ENCODE measurements around the gene TMEM89. TPM values are rescaled to one million over a fixed set of nuclear protein-coding genes. Genes with fewer than 3 reads are reported as not detected.

Gene TMEM89
- total and polyA plus RNA-seq, 5 donors from 2014 or later, result not detected

GRCh38 chr3:48588230-48588629, 33.3 kb downstream of the TMEM89 start:
- no peaks in the 10 kb centered on the region for H3K36me3 ChIP-seq (ENCODE audit: control insufficient read depth, insufficient read depth, low read length)
- DNase-seq (no peak), ATAC-seq (ENCODE audit: low read depth in 2 of 2) (no peak)
- H3K27ac ChIP-seq (ENCODE audit: insufficient read depth, low read length, poor library complexity, severe bottlenecking), result no peak overlapping the region
- H3K9me3 ChIP-seq (ENCODE audit: control insufficient read depth in 2 of 2, low read length in 2 of 2), result no peaks in the 10 kb centered on the region
- Mint-ChIP-seq H3K4me1 (peaks cover 0 to 3% (median 0%) of the 10 kb centered on the region in 4 donors), H3K27ac (no peak overlapping the region), H3K27me3 (peaks cover 28% of the 10 kb centered on the region), H3K9me3 (no peaks in the 10 kb centered on the region), H3K36me3 (no peaks in the 10 kb centered on the region), H3K4me3 (no peak overlapping the region)
- H3K27me3 ChIP-seq (ENCODE audit: control insufficient read depth, insufficient read depth, low read length), result no peaks in the 10 kb centered on the region
- no peaks in the 10 kb centered on the region for H3K4me1 ChIP-seq (ENCODE audit: control insufficient read depth, insufficient read depth, low read length, poor library complexity, severe bottlenecking)
- H3K4me3 ChIP-seq (ENCODE audit: low read depth, low read length), result no peak overlapping the region

- peaks cover 0 to under 1% (median 0%) of the 10 kb centered on the region in 4 donors for H3K4me1 Mint-ChIP-seq
- H3K27ac ChIP-seq (ENCODE audit: insufficient read depth, low read length, poor library complexity, severe bottlenecking), result no peak overlapping the region
- H3K36me3 Mint-ChIP-seq, result no peaks in the 10 kb centered on the region
- H3K9me3 Mint-ChIP-seq, result no peaks in the 10 kb centered on the region
- peaks cover 28% of the 10 kb centered on the region for H3K27me3 Mint-ChIP-seq
- H3K27me3 ChIP-seq (ENCODE audit: control insufficient read depth, insufficient read depth, low read length), result no peaks in the 10 kb centered on the region
- no peaks in the 10 kb centered on the region for H3K4me1 ChIP-seq (ENCODE audit: control insufficient read depth, insufficient read depth, low read length, poor library complexity, severe bottlenecking)
- H3K4me3 ChIP-seq (ENCODE audit: low read depth, low read length), result no peak overlapping the region
- H3K27ac Mint-ChIP-seq, result no peak overlapping the region
- no peak for DNase-seq
- H3K9me3 ChIP-seq (ENCODE audit: control insufficient read depth in 2 of 2, low read length in 2 of 2), result no peaks in the 10 kb centered on the region
- H3K36me3 ChIP-seq (ENCODE audit: control insufficient read depth, insufficient read depth, low read length), result no peaks in the 10 kb centered on the region
- H3K4me3 Mint-ChIP-seq, result no peak overlapping the region
- no peak for ATAC-seq (ENCODE audit: low read depth in 2 of 2)
Measured at GRCh38 chr3:48587686-48588085, 33.9 kb downstream of the TMEM89 start.

- Histone ChIP-seq H3K4me1 (ENCODE audit: control insufficient read depth, insufficient read depth, low read length, poor library complexity, severe bottlenecking) (no peaks in the 10 kb centered on the region), H3K27me3 (ENCODE audit: control insufficient read depth, insufficient read depth, low read length) (no peaks in the 10 kb centered on the region), H3K27ac (ENCODE audit: insufficient read depth, low read length, poor library complexity, severe bottlenecking) (no peak overlapping the region), H3K4me3 (ENCODE audit: low read depth, low read length) (no peak overlapping the region), H3K36me3 (ENCODE audit: control insufficient read depth, insufficient read depth, low read length) (no peaks in the 10 kb centered on the region), H3K9me3 (ENCODE audit: control insufficient read depth in 2 of 2, low read length in 2 of 2) (no peaks in the 10 kb centered on the region)
- Mint-ChIP-seq H3K36me3 (no peaks in the 10 kb centered on the region), H3K27ac (no peak overlapping the region), H3K27me3 (peaks cover 21% of the 10 kb centered on the region), H3K4me1 (no peaks in the 10 kb centered on the region), H3K4me3 (no peak overlapping the region), H3K9me3 (no peaks in the 10 kb centered on the region)
- no peak for ATAC-seq (ENCODE audit: low read depth in 2 of 2)
- no peak for DNase-seq
Measured at GRCh38 chr3:48585411-48585810, 36.2 kb downstream of the TMEM89 start.

- H3K27me3 ChIP-seq (ENCODE audit: control insufficient read depth, insufficient read depth, low read length), result peaks cover 2% of the 10 kb centered on the region
- H3K4me3 Mint-ChIP-seq, result no peak overlapping the region
- no peak for DNase-seq
- H3K27me3 Mint-ChIP-seq, result peaks cover 19% of the 10 kb centered on the region
- H3K9me3 Mint-ChIP-seq, result no peaks in the 10 kb centered on the region
- no peaks in the 10 kb centered on the region for H3K4me1 ChIP-seq (ENCODE audit: control insufficient read depth, insufficient read depth, low read length, poor library complexity, severe bottlenecking)
- H3K9me3 ChIP-seq (ENCODE audit: control insufficient read depth in 2 of 2, low read length in 2 of 2), result no peaks in the 10 kb centered on the region
- no peak overlapping the region for H3K27ac ChIP-seq (ENCODE audit: insufficient read depth, low read length, poor library complexity, severe bottlenecking)
- H3K36me3 ChIP-seq (ENCODE audit: control insufficient read depth, insufficient read depth, low read length), result no peaks in the 10 kb centered on the region
- H3K4me3 ChIP-seq (ENCODE audit: low read depth, low read length), result no peak overlapping the region
- no peaks in the 10 kb centered on the region for H3K4me1 Mint-ChIP-seq
- no peak overlapping the region for H3K27ac Mint-ChIP-seq
- no peaks in the 10 kb centered on the region for H3K36me3 Mint-ChIP-seq
- ATAC-seq (ENCODE audit: low read depth in 2 of 2), result no peak
Measured at GRCh38 chr3:48584836-48585235, 36.7 kb downstream of the TMEM89 start.

- H3K36me3 Mint-ChIP-seq, result no peaks in the 10 kb centered on the region
- no peaks in the 10 kb centered on the region for H3K4me1 Mint-ChIP-seq
- H3K27ac ChIP-seq (ENCODE audit: insufficient read depth, low read length, poor library complexity, severe bottlenecking), result no peak overlapping the region
- peaks cover 2% of the 10 kb centered on the region for H3K27me3 ChIP-seq (ENCODE audit: control insufficient read depth, insufficient read depth, low read length)
- ATAC-seq (ENCODE audit: low read depth in 2 of 2), result no peak
- H3K4me1 ChIP-seq (ENCODE audit: control insufficient read depth, insufficient read depth, low read length, poor library complexity, severe bottlenecking), result no peaks in the 10 kb centered on the region
- peaks cover 6% of the 10 kb centered on the region for H3K27me3 Mint-ChIP-seq
- H3K4me3 ChIP-seq (ENCODE audit: low read depth, low read length), result no peak overlapping the region
- H3K27ac Mint-ChIP-seq, result no peak overlapping the region
- no peaks in the 10 kb centered on the region for H3K9me3 ChIP-seq (ENCODE audit: control insufficient read depth in 2 of 2, low read length in 2 of 2)
- no peaks in the 10 kb centered on the region for H3K36me3 ChIP-seq (ENCODE audit: control insufficient read depth, insufficient read depth, low read length)
- DNase-seq, result no peak
- H3K9me3 Mint-ChIP-seq, result no peaks in the 10 kb centered on the region
- no peak overlapping the region for H3K4me3 Mint-ChIP-seq
Measured at GRCh38 chr3:48581621-48582481, 39.7 kb downstream of the TMEM89 start.

- no peaks in the 10 kb centered on the region for H3K9me3 ChIP-seq (ENCODE audit: control insufficient read depth in 2 of 2, low read length in 2 of 2)
- H3K36me3 ChIP-seq (ENCODE audit: control insufficient read depth, insufficient read depth, low read length), result no peaks in the 10 kb centered on the region
- H3K27me3 ChIP-seq (ENCODE audit: control insufficient read depth, insufficient read depth, low read length), result peaks cover 2% of the 10 kb centered on the region
- peaks cover 5% of the 10 kb centered on the region for H3K27me3 Mint-ChIP-seq
- DNase-seq, result no peak
- no peak overlapping the region for H3K27ac Mint-ChIP-seq
- no peaks in the 10 kb centered on the region for H3K4me1 ChIP-seq (ENCODE audit: control insufficient read depth, insufficient read depth, low read length, poor library complexity, severe bottlenecking)
- H3K27ac ChIP-seq (ENCODE audit: insufficient read depth, low read length, poor library complexity, severe bottlenecking), result no peak overlapping the region
- ATAC-seq (ENCODE audit: low read depth in 2 of 2), result no peak
- no peak overlapping the region for H3K4me3 Mint-ChIP-seq
- no peaks in the 10 kb centered on the region for H3K4me1 Mint-ChIP-seq
- H3K36me3 Mint-ChIP-seq, result no peaks in the 10 kb centered on the region
- no peaks in the 10 kb centered on the region for H3K9me3 Mint-ChIP-seq
- H3K4me3 ChIP-seq (ENCODE audit: low read depth, low read length), result no peak overlapping the region
Measured at GRCh38 chr3:48576647-48577046, 44.9 kb downstream of the TMEM89 start.

- Mint-ChIP-seq H3K27me3 (peaks cover 5% of the 10 kb centered on the region), H3K4me3 (no peak overlapping the region), H3K4me1 (no peaks in the 10 kb centered on the region), H3K36me3 (no peaks in the 10 kb centered on the region), H3K27ac (no peak overlapping the region), H3K9me3 (no peaks in the 10 kb centered on the region)
- no peak for DNase-seq
- H3K4me3 ChIP-seq (ENCODE audit: low read depth, low read length), result no peak overlapping the region
- peaks cover 2% of the 10 kb centered on the region for H3K27me3 ChIP-seq (ENCODE audit: control insufficient read depth, insufficient read depth, low read length)
- no peaks in the 10 kb centered on the region for H3K36me3 ChIP-seq (ENCODE audit: control insufficient read depth, insufficient read depth, low read length)
- ATAC-seq (ENCODE audit: low read depth in 2 of 2), result no peak
- H3K4me1 ChIP-seq (ENCODE audit: control insufficient read depth, insufficient read depth, low read length, poor library complexity, severe bottlenecking), result no peaks in the 10 kb centered on the region
- H3K9me3 ChIP-seq (ENCODE audit: control insufficient read depth in 2 of 2, low read length in 2 of 2), result no peaks in the 10 kb centered on the region
- H3K27ac ChIP-seq (ENCODE audit: insufficient read depth, low read length, poor library complexity, severe bottlenecking), result no peak overlapping the region
Measured at GRCh38 chr3:48575366-48575765, 46.2 kb downstream of the TMEM89 start.

GRCh38 chr3:48573973-48574585, 47.5 kb downstream of the TMEM89 start:
- H3K36me3 Mint-ChIP-seq, result no peaks in the 10 kb centered on the region
- ATAC-seq (ENCODE audit: low read depth in 2 of 2) (no peak), DNase-seq (no peak)
- H3K27me3 ChIP-seq (ENCODE audit: control insufficient read depth, insufficient read depth, low read length), result no peaks in the 10 kb centered on the region
- H3K36me3 ChIP-seq (ENCODE audit: control insufficient read depth, insufficient read depth, low read length), result no peaks in the 10 kb centered on the region
- H3K4me3 Mint-ChIP-seq, result no peak overlapping the region
- H3K27me3 Mint-ChIP-seq, result peaks cover 5% of the 10 kb centered on the region
- no peaks in the 10 kb centered on the region for H3K9me3 Mint-ChIP-seq
- H3K27ac ChIP-seq (ENCODE audit: insufficient read depth, low read length, poor library complexity, severe bottlenecking), result no peak overlapping the region
- H3K4me1 ChIP-seq (ENCODE audit: control insufficient read depth, insufficient read depth, low read length, poor library complexity, severe bottlenecking), result no peaks in the 10 kb centered on the region
- H3K4me3 ChIP-seq (ENCODE audit: low read depth, low read length), result no peak overlapping the region
- no peaks in the 10 kb centered on the region for H3K9me3 ChIP-seq (ENCODE audit: control insufficient read depth in 2 of 2, low read length in 2 of 2)
- H3K4me1 Mint-ChIP-seq, result no peaks in the 10 kb centered on the region
- H3K27ac Mint-ChIP-seq, result no peak overlapping the region

Measured in CD4-positive, CD25-positive, alpha-beta regulatory T cell (primary cell).